Ishikawa (cell line): Measurements from ENCODE around the gene MTMR4.

Experiments used
- CEBPB ChIP-seq: IDR thresholded peaks from 2 replicates; pipeline ENCODE4 v1.6.1; 2012
- FOXM1 ChIP-seq: IDR thresholded peaks from 2 replicates; pipeline ENCODE4 v1.6.1; 2012; ENCODE audit warnings: low read depth, borderline replicate concordance
- RAD21 ChIP-seq: IDR thresholded peaks from 2 replicates; pipeline ENCODE4 v1.6.1; 2012; ENCODE audit warnings: low read depth
- REST ChIP-seq: IDR thresholded peaks from 2 replicates; pipeline ENCODE4 v1.6.1; 2012; ENCODE audit warnings: low read depth, mild to moderate bottlenecking
- TAF1 ChIP-seq: IDR thresholded peaks from 2 replicates; pipeline ENCODE4 v1.6.1; 2012; ENCODE audit warnings: low read depth, mild to moderate bottlenecking
- TCF12 ChIP-seq: IDR thresholded peaks from 2 replicates; pipeline ENCODE4 v1.6.1; 2012; ENCODE audit warnings: low read depth
- TF ChIP-seq, protein P1 (sequence below): IDR thresholded peaks from 2 replicates; pipeline ENCODE4 v1.6.1; 2012

- no peak for TF ChIP-seq RAD21
- TF ChIP-seq, protein P1, sequence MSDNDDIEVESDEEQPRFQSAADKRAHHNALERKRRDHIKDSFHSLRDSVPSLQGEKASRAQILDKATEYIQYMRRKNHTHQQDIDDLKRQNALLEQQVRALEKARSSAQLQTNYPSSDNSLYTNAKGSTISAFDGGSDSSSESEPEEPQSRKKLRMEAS: no peak
- TF ChIP-seq REST: no peak
- TF ChIP-seq TAF1: no peak
- TF ChIP-seq CEBPB: no peak
- TF ChIP-seq TCF12: no peak
- TF ChIP-seq FOXM1: no peak
Measured at GRCh38 chr17:58446086-58446485, 68.4 kb downstream of the MTMR4 start.
